HG03521 (cell line): ENCODE data around the gene NAV2.
"Not testable (repeated sequence)": the region's sequence is repeated elsewhere in the genome, so short reads cannot be mapped to it uniquely, and the experiment has no call there.

ENCODE experiments used
- ATAC-seq: cut with Tn5 transposase; IDR thresholded peaks from one replicate; pipeline ENCODE4 v1.9.1; 2021; ENCODE audit warnings: mild to moderate bottlenecking, moderate library complexity; ENCODE audit not compliant: unreplicated experiment

The NAV2 gene

DNA sequence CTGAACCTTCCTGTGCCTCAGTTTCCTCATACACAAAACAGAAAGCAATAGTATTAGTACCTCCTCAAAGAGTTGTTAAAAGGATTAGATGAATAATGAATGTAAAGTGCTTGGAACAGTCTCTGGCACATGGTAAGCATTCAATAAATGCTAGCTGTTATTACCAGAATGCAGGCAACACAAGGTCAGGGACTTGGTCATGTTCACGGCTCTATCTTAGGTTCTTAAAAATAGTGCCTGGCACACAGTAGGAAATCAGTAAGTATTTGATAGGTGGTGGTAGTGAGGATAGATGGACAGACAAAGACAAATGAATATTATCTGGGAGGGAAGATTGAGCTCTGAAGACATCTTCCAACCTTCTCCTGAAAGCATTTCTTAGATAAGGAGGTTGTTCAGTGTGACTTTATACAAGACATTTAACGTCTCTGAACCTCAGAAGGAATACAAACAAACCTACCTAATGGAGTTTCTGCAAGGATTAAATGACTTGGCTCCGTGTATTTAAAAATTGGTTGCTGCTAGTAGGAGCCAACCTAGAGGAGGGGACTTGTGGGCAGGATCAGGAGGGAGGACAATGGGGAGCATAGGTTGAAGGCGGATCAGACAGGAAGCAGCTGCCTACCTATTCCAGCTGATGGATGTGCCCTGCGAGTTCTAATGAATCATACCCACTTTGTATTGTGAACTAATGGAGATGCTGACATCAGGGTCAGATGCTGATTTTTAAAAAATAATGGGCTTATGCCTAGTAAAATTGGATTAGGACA lies 353.6 kb downstream of the NAV2 start:
- ATAC-seq: no peak

- no peak for ATAC-seq
Measured at GRCh38 chr11:20066783-20067156, 354.1 kb downstream of the NAV2 start.

GRCh38 chr11:20067665-20068064 lies 355.0 kb downstream of the NAV2 start:
- ATAC-seq: no peak

GRCh38 chr11:20068691-20069090 lies 356.1 kb downstream of the NAV2 start:
- ATAC-seq: no peak

DNA sequence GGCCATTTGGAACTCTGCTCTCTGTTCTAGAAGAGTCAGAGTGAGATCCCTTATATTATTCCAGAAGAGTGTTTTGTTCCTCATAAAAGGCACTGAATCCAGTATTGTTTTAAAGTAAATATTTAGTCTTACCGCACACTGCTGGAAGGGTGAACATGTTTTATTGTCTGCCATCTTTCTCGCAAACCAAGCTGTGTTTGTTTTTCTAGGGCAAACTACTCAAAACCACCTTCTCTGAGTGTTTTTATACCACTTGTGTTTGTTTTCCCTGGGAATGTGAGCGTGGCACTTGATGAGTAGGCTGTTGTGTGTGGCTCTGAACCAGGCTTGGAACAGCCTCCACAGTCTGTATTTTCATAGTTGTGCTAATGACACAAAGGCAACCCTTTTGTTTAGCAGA lies 357.8 kb downstream of the NAV2 start:
- ATAC-seq: no peak

- no peak for ATAC-seq
Measured at GRCh38 chr11:20075627-20076026, 363.0 kb downstream of the NAV2 start.

DNA sequence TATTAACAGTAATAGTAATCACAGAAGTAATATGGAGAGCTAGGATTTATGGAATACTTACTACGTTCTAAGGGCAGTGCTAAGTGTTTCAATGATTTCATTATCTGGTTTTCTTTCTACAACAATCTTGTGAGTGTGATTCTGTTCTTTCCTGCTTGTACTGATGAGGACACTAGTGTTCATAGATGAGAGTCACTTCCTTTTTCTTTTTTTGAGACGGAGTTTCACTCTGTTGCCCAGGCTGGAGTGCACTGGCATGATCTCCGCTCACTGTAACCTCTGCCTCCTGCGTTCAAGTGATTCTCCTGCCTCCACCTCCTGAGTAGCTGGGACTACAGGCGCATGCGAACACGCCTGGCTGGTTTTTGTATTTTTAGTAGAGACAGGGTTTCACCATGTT lies 366.2 kb downstream of the NAV2 start:
- no peak for ATAC-seq

GRCh38 chr11:20080032-20080685 lies 367.5 kb downstream of the NAV2 start:
- ATAC-seq: no peak

GRCh38 chr11:20081336-20081735 lies 368.7 kb downstream of the NAV2 start:
- ATAC-seq: no peak

GRCh38 chr11:20083877-20084276 lies 371.2 kb downstream of the NAV2 start:
- ATAC-seq: not testable (repeated sequence)

DNA sequence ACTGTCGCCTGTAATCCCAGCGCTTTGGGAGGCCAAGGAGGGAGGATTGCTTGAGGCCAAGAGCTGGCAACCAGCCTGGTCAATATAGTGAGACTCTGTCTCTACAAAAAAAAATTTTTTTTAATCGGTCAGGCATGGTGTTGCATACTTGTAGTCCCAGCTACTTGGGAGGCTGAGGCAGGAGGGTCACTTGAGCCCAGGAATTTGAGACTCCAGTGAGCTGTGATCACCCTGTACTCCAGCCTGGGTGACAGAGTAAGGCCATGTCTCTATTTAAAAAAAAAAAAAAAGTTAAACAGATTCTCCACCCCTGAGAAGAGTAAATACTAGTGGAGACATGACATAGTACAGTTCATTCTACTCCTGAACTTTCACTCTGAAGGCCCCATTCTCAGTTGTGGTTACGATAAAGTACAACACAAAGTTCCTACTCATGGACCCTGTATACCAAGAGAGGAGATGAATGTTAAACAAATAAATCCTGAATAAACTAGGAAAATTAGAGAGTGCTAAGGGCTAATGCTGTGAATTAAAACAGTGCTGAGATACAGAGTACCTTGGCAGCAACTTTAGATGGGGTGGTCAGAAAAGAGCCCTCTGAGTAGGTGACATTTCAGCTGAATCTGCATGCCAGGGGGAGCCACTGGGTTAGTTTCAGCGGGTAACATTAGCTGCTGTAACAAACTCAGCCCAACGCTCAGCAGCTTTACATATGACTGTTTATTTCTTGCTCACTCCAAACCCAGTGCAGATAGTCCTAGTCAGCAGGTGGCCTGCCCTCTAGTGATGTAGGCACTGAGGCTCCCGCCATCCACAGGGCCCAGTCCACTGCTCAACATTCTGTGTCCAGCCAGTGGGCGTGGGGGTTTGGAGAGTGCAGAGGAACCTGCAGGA lies 372.5 kb downstream of the NAV2 start:
- ATAC-seq: no peak

DNA sequence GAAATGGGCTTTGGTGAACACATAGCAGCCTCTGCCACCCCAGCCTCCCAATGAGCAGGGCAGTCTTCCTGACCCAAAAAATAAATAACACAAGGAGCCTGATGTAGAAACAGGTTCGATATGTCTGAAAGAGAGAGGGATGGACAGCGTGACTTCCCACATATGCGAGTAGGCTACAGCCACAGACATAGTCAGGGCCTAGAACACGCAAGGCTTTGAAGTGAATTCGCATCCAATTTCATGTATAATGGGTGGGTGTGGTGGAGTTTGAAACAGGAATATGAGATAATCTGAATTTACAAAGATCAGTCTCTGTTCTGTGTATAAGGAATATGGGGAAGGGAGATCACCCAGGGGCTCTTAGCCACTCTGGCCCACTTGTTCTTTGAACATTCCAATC lies 373.3 kb downstream of the NAV2 start:
- no peak for ATAC-seq

DNA sequence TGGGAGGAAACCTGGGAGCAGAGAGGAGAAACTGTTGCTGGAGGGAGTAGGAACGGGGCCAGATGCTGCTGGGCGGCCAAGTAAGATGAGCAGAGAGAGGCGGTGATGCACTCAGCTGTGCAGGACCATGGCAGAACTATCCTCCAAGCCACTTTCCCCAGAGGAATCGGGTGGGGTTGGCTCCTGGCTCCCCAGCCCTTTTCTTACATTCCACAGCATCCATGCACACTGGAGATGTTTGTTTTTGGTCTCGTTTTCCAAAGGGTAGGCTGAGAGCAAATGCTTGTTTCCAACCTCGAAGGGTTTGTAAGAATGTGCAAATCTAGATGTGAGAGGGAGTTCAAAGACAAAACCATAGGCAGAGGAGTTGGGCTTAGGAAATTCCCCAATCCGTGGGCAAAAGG lies 374.5 kb downstream of the NAV2 start:
- ATAC-seq: no peak

GRCh38 chr11:20088397-20089225 lies 376.0 kb downstream of the NAV2 start:
- ATAC-seq: no peak

DNA sequence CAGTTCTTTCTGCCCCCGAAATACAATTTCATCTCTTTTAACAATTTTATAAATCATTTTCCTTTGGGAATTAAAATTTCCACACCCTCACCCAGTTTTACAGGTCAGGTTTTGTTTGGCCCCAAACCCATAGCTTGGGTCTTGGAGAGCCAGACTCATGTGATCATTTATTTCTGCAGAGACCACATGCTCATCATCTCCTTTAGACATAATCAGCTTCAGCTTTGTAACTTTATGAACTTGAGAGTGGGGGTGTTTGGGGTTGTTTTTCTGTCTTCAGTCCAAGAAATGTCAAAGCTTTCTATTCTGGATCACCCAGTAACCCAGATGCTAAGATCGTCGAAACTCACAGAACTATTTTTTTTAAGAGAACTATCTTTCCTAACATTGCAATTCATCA lies 376.7 kb downstream of the NAV2 start:
- no peak for ATAC-seq

- ATAC-seq: no peak
Measured at GRCh38 chr11:20089796-20090653, 377.4 kb downstream of the NAV2 start.

DNA sequence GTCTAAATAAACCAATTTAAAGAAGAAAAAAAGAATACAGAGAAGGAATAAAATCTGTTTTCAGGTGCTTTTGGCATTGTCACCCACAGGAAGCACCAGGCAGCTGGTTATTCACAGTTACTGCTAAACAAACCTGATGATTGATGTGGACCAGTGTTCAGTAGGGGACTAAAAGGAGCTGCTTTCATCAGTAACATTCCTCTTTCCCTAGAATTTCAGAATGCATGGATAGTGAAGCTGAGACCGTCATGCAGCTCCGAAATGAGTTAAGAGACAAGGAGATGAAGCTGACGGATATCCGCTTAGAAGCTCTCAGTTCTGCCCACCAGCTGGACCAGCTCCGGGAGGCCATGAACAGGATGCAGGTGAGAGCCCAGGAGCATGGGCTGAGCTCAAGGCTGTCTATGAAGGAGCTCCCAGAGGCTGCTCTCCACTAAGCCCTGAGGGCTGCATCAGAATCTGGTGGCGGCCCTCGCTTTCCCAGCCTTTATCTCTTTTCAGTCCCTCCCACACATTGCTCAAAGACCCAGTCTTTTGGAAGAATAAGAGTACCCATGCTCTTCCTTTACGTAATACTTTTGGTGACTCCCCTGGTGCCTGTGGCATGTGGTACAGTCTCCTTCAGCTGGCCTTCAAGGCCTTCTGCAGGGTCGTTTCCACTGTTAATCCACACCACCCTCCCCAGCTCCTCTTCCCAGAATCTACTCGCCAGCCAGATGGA lies 378.2 kb downstream of the NAV2 start:
- ATAC-seq: no peak

- ATAC-seq: no peak
Measured at GRCh38 chr11:20093775-20094174, 381.1 kb downstream of the NAV2 start.

GRCh38 chr11:20095189-20095588 lies 382.6 kb downstream of the NAV2 start:
- no peak for ATAC-seq
